OCI-LY3 (cell line): ENCODE data around the gene MZT2B.
"Not testable (repeated sequence)": the region's sequence is repeated elsewhere in the genome, so short reads cannot be mapped to it uniquely, and the experiment has no call there.

Experiments used
- CTCF ChIP-seq: fragments of 200-600, 300-600 bp; sonication (generic); IDR thresholded peaks from 2 replicates; pipeline ENCODE4 v1.5.1; 2014; ENCODE audit warnings: antibody characterized with exemption, low read length, low read depth
- EZH2phosphoT487 ChIP-seq: fragments of 200-600 bp; shearing (Covaris generic); IDR thresholded peaks from 2 replicates; pipeline ENCODE4 v1.6.1; 2018; ENCODE audit warnings: antibody characterized with exemption, mixed run types, low read depth

- TF ChIP-seq CTCF, EZH2phosphoT487: not testable (repeated sequence)
These were observed 41.1 kb upstream of the MZT2B start for GRCh38 chr2:130141002-130141401.
